Neural progenitor cell (in vitro differentiated cells): ENCODE data around the gene PRDM11. TPM values are rescaled to one million over a fixed set of nuclear protein-coding genes. Genes with fewer than 3 reads are reported as not detected.

Source experiments
- DNase-seq: peaks from one replicate; pipeline ENCODE4 v3.0.0-alpha.2; 2016; ENCODE audit warnings: low spot score
- H2AFZ ChIP-seq: fragments of 200-600 bp; sonication (generic); replicated peaks from 2 replicates; pipeline ENCODE4 v1.6.1; 2016; ENCODE audit warnings: antibody characterized with exemption
- H3F3A ChIP-seq: fragments of 200-600 bp; sonication (generic); 2 replicates; pipeline ENCODE4 v1.6.1; 2016; ENCODE audit warnings: antibody characterized with exemption, low read depth
- H3K27ac ChIP-seq: fragments of 200-600 bp; sonication (generic); 2 replicates; pipeline ENCODE4 v1.5.1; 2016; ENCODE audit warnings: mild to moderate bottlenecking
- H3K27me3 ChIP-seq: fragments of 200-600 bp; sonication (generic); 2 replicates; pipeline ENCODE4 v1.6.1; 2016; ENCODE audit warnings: mild to moderate bottlenecking, moderate library complexity
- H3K36me3 ChIP-seq: fragments of 200-600 bp; sonication (generic); 2 replicates; pipeline ENCODE4 v1.5.1; 2016
- H3K4me1 ChIP-seq: fragments of 200-600 bp; sonication (generic); 2 replicates; pipeline ENCODE4 v1.6.1; 2016; ENCODE audit warnings: mixed run types
- H3K4me2 ChIP-seq: fragments of 200-600 bp; sonication (generic); 2 replicates; pipeline ENCODE4 v1.6.1; 2016
- H3K4me3 ChIP-seq: fragments of 200-600 bp; sonication (generic); 2 replicates; pipeline ENCODE4 v1.5.1; 2016
- H3K79me2 ChIP-seq: fragments of 200-600 bp; sonication (generic); 2 replicates; pipeline ENCODE4 v1.6.1; 2016; ENCODE audit warnings: low read depth
- H3K9ac ChIP-seq: fragments of 200-600 bp; sonication (generic); 2 replicates; pipeline ENCODE4 v1.6.1; 2016
- H3K9me3 ChIP-seq: fragments of 200-600 bp; sonication (generic); 2 replicates; pipeline ENCODE4 v1.5.1; 2016; ENCODE audit warnings: low read depth
- H4K20me1 ChIP-seq: fragments of 200-600 bp; sonication (generic); 2 replicates; pipeline ENCODE4 v1.6.1; 2016; ENCODE audit warnings: low read depth
- H3K27ac Mint-ChIP-seq: 3 replicates; pipeline ENCODE4 v1.8.0; 2021; ENCODE audit warnings: mixed read lengths
- H3K27me3 Mint-ChIP-seq: 2 replicates; pipeline ENCODE4 v1.8.0; 2022; ENCODE audit warnings: low read depth, mild to moderate bottlenecking, inconsistent platforms, moderate library complexity, mixed read lengths; ENCODE audit not compliant: insufficient read depth
- H3K36me3 Mint-ChIP-seq: 3 replicates; pipeline ENCODE4 v1.8.0; 2021; ENCODE audit warnings: mixed read lengths
- H3K4me1 Mint-ChIP-seq: 3 replicates; pipeline ENCODE4 v1.8.0; 2021; ENCODE audit warnings: mixed read lengths
- H3K4me3 Mint-ChIP-seq: 3 replicates; pipeline ENCODE4 v1.8.0; 2021; ENCODE audit warnings: mild to moderate bottlenecking, moderate library complexity, mixed read lengths
- H3K9me3 Mint-ChIP-seq: 3 replicates; pipeline ENCODE4 v1.8.0; 2020; ENCODE audit warnings: mixed read lengths
- EZH2 ChIP-seq: fragments of 200-600 bp; sonication (generic); IDR thresholded peaks from 2 replicates; pipeline ENCODE4 v1.6.1; 2017; ENCODE audit warnings: antibody characterized with exemption, mild to moderate bottlenecking, moderate library complexity
- EZH2phosphoT487 ChIP-seq: fragments of 200-600 bp; sonication (generic); IDR thresholded peaks from 2 replicates; pipeline ENCODE4 v1.6.1; 2017; ENCODE audit warnings: antibody characterized with exemption
- total RNA-seq: library from RNA; depleted of rRNA; stranded (reverse); fragments of >200 nt; gene quantifications from 2 replicates; pipeline ENCODE4 v1.2.3, GENCODE V29; 2015; ENCODE audit warnings: low replicate concordance
- TF ChIP-seq, protein P1 (sequence below): fragments of 200-600 bp; sonication (generic); IDR thresholded peaks from 2 replicates; pipeline ENCODE4 v1.5.1; 2017; ENCODE audit warnings: antibody characterized with exemption, mild to moderate bottlenecking

PRDM11 gene
- total RNA-seq, 1 donor from 2014 or later, result 1.8 TPM

DNA sequence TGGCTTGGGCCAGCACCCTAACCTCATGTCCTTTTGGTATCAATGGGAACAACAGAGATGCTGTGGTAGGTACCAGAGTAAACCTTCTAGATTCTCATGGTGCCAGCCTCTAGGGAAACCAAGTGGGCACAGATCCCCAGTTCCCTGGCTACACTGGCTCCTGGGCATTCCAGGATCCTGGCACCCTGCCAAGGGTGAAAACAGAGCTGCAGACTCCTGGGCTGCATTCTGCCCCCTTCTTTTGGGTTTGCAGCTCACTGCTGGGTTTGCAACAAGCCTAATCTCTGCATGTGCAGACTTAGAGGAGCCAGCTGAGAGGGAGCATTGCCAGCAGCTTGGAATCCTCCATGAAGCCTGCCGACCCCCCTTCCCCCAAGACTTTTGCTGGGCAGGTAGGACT is 30.6 kb downstream of the PRDM11 start:
- Mint-ChIP-seq H3K4me3 (no peak overlapping the region), H3K27ac (no peak overlapping the region), H3K27me3 (peaks cover 7% of the 10 kb centered on the region), H3K9me3 (no peaks in the 10 kb centered on the region), H3K36me3 (no peaks in the 10 kb centered on the region), H3K4me1 (peaks cover 15% of the 10 kb centered on the region)
- no peaks in the 10 kb centered on the region for H3K79me2 ChIP-seq
- no peak overlapping the region for H3K27ac ChIP-seq
- H3K9ac ChIP-seq, result no peak overlapping the region
- H2AFZ ChIP-seq, result no peak overlapping the region
- no peak for DNase-seq
- no peak overlapping the region for H3K4me2 ChIP-seq
- peaks cover 15% of the 10 kb centered on the region for H3K27me3 ChIP-seq
- H3K9me3 ChIP-seq, result no peaks in the 10 kb centered on the region
- H3K36me3 ChIP-seq, result no peaks in the 10 kb centered on the region
- no peak overlapping the region for H3K4me3 ChIP-seq
- peaks cover 21% of the 10 kb centered on the region for H3F3A ChIP-seq
- no peaks in the 10 kb centered on the region for H4K20me1 ChIP-seq
- H3K4me1 ChIP-seq, result peaks cover 9% of the 10 kb centered on the region
- TF ChIP-seq EZH2phosphoT487, result no peak
- TF ChIP-seq, protein P1, sequence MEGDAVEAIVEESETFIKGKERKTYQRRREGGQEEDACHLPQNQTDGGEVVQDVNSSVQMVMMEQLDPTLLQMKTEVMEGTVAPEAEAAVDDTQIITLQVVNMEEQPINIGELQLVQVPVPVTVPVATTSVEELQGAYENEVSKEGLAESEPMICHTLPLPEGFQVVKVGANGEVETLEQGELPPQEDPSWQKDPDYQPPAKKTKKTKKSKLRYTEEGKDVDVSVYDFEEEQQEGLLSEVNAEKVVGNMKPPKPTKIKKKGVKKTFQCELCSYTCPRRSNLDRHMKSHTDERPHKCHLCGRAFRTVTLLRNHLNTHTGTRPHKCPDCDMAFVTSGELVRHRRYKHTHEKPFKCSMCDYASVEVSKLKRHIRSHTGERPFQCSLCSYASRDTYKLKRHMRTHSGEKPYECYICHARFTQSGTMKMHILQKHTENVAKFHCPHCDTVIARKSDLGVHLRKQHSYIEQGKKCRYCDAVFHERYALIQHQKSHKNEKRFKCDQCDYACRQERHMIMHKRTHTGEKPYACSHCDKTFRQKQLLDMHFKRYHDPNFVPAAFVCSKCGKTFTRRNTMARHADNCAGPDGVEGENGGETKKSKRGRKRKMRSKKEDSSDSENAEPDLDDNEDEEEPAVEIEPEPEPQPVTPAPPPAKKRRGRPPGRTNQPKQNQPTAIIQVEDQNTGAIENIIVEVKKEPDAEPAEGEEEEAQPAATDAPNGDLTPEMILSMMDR, result no peak

DNA sequence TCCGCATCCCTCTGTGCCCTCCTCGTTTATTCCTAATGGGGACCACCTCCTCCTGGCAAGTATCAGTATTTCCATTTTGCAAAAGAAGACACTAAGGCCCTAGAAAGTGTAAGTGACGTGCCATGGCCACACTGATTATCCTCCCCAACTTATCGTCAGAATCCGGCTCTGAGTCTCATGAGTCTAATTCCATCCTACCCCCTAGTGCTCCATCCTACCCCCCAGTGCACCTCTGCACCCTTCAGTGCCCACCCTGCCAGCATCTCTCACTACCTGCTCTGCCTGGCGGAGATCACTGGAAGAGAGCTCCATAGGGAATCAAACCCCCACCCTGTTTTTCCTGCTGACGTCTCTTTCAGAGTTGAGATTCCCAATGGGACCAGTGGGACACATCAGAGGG is 31.8 kb downstream of the PRDM11 start:
- H3K4me3 Mint-ChIP-seq, result no peak overlapping the region
- Histone ChIP-seq H3F3A (peaks cover 21% of the 10 kb centered on the region), H4K20me1 (no peaks in the 10 kb centered on the region), H2AFZ (no peak overlapping the region), H3K27ac (no peak overlapping the region), H3K36me3 (no peaks in the 10 kb centered on the region), H3K4me3 (no peak overlapping the region), H3K4me2 (no peak overlapping the region), H3K27me3 (peaks cover 15% of the 10 kb centered on the region), H3K4me1 (peaks cover 9% of the 10 kb centered on the region), H3K79me2 (no peaks in the 10 kb centered on the region), H3K9me3 (no peaks in the 10 kb centered on the region), H3K9ac (no peak overlapping the region)
- H3K9me3 Mint-ChIP-seq, result no peaks in the 10 kb centered on the region
- H3K27me3 Mint-ChIP-seq, result peaks cover 7% of the 10 kb centered on the region
- TF ChIP-seq EZH2phosphoT487 (no peak), EZH2 (no peak)
- TF ChIP-seq, protein P1, result no peak
- H3K27ac Mint-ChIP-seq, result no peak overlapping the region
- H3K4me1 Mint-ChIP-seq, result peaks cover 15% of the 10 kb centered on the region
- no peaks in the 10 kb centered on the region for H3K36me3 Mint-ChIP-seq
- DNase-seq, result no peak

DNA sequence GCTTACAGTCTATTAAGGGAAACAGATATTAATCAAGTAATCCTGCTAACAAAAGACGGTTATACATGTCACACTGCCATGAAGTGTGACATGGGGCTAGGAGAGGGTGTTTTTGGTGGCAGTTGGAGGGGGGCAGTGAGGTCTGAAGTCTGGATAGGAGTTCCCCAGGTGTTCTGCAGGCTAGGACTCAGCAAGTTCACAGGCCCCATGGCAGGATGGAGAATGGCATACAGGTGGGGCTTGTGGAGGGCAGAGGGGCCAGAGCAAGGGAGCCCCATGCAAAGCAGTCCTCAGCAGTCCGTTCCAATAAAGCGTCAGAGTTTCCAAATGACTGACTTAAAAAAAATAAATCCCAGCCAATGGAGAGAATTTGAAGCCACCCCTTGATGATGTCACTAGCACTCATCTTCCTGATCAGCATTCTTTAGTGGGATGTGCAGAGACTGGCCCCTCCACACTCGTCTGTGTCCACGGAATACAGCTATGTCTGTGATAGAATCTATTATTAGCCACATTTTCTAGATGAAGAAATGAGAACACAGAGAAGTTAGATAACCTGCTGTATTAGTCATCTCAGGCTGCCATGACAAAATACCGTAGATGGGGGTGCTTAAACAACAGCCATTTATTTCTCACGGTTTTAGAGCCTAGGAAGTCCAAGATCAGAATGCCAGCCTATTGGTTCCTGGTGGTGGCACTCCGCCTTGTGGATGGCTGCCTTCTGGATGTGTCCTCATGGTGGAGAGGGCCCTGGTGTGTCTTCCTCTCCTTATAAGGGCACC is 32.6 kb downstream of the PRDM11 start:
- Histone ChIP-seq H2AFZ (no peak overlapping the region), H3K27me3 (peaks cover 15% of the 10 kb centered on the region), H3F3A (peaks cover 21% of the 10 kb centered on the region), H3K9me3 (no peaks in the 10 kb centered on the region), H3K4me2 (no peak overlapping the region), H3K79me2 (no peaks in the 10 kb centered on the region), H3K4me1 (peaks cover 9% of the 10 kb centered on the region), H3K4me3 (no peak overlapping the region), H3K9ac (no peak overlapping the region), H3K27ac (no peak overlapping the region), H4K20me1 (no peaks in the 10 kb centered on the region), H3K36me3 (no peaks in the 10 kb centered on the region)
- H3K27me3 Mint-ChIP-seq, result peaks cover 7% of the 10 kb centered on the region
- peak overlapping the region; percentile 37 for H3K27ac Mint-ChIP-seq
- no peak for TF ChIP-seq EZH2phosphoT487
- no peak for TF ChIP-seq EZH2
- TF ChIP-seq, protein P1, result no peak
- no peak for DNase-seq
- H3K4me1 Mint-ChIP-seq, result peaks cover 15% of the 10 kb centered on the region
- peak overlapping the region; percentile 73 for H3K4me3 Mint-ChIP-seq
- H3K36me3 Mint-ChIP-seq, result no peaks in the 10 kb centered on the region
- H3K9me3 Mint-ChIP-seq, result no peaks in the 10 kb centered on the region
